ENCODE measurements around the gene EXOC4.

EXOC4 gene

GRCh38 chr7:134059921-134060320 lies 807.0 kb downstream of the EXOC4 start:
- Histone ChIP-seq H3K36me3 (no peaks in the 10 kb centered on the region), H3K27me3 (ENCODE audit: insufficient read depth, low read depth, severe bottlenecking) (no peaks in the 10 kb centered on the region), H3K4me3 (ENCODE audit: low read depth, low read length) (no peak overlapping the region), H3K27ac (no peak overlapping the region), H3K9me3 (ENCODE audit: severe bottlenecking) (no peaks in the 10 kb centered on the region)
- no peak for TF ChIP-seq CTCF (IDR thresholded peaks at IDR 0.05; ENCODE audit: low read depth, low read length)
- DNase-seq, result no peak

GRCh38 chr7:134060874-134061273 lies 808.0 kb downstream of the EXOC4 start:
- no peak overlapping the region for H3K27ac ChIP-seq
- no peaks in the 10 kb centered on the region for H3K9me3 ChIP-seq (ENCODE audit: severe bottlenecking)
- no peak overlapping the region for H3K4me3 ChIP-seq (ENCODE audit: low read depth, low read length)
- H3K27me3 ChIP-seq (ENCODE audit: insufficient read depth, low read depth, severe bottlenecking), result no peaks in the 10 kb centered on the region
- TF ChIP-seq CTCF (IDR thresholded peaks at IDR 0.05; ENCODE audit: low read depth, low read length), result no peak
- no peaks in the 10 kb centered on the region for H3K36me3 ChIP-seq
- DNase-seq, result no peak

GRCh38 chr7:134062460-134062859 lies 809.6 kb downstream of the EXOC4 start:
- DNase-seq, result no peak
- TF ChIP-seq CTCF (IDR thresholded peaks at IDR 0.05; ENCODE audit: low read depth, low read length), result no peak
- Histone ChIP-seq H3K27me3 (ENCODE audit: insufficient read depth, low read depth, severe bottlenecking) (no peaks in the 10 kb centered on the region), H3K27ac (no peak overlapping the region), H3K9me3 (ENCODE audit: severe bottlenecking) (no peaks in the 10 kb centered on the region), H3K4me3 (ENCODE audit: low read depth, low read length) (no peak overlapping the region), H3K36me3 (no peaks in the 10 kb centered on the region)

GRCh38 chr7:134065415-134065814 lies 812.5 kb downstream of the EXOC4 start:
- no peaks in the 10 kb centered on the region for H3K9me3 ChIP-seq (ENCODE audit: severe bottlenecking)
- H3K27ac ChIP-seq, result no peak overlapping the region
- H3K4me3 ChIP-seq (ENCODE audit: low read depth, low read length), result no peak overlapping the region
- no peaks in the 10 kb centered on the region for H3K36me3 ChIP-seq
- no peaks in the 10 kb centered on the region for H3K27me3 ChIP-seq (ENCODE audit: insufficient read depth, low read depth, severe bottlenecking)
- no peak for DNase-seq
- TF ChIP-seq CTCF (IDR thresholded peaks at IDR 0.05; ENCODE audit: low read depth, low read length), result no peak

- Histone ChIP-seq H3K4me3 (ENCODE audit: low read depth, low read length) (no peak overlapping the region), H3K36me3 (no peaks in the 10 kb centered on the region), H3K27me3 (ENCODE audit: insufficient read depth, low read depth, severe bottlenecking) (no peaks in the 10 kb centered on the region), H3K27ac (no peak overlapping the region), H3K9me3 (ENCODE audit: severe bottlenecking) (no peaks in the 10 kb centered on the region)
- TF ChIP-seq CTCF (IDR thresholded peaks at IDR 0.05; ENCODE audit: low read depth, low read length), result no peak
- DNase-seq, result no peak
These were observed 814.3 kb downstream of the EXOC4 start for GRCh38 chr7:134067164-134067563.

GRCh38 chr7:134068670-134069069 lies 815.8 kb downstream of the EXOC4 start:
- H3K36me3 ChIP-seq, result no peaks in the 10 kb centered on the region
- no peaks in the 10 kb centered on the region for H3K9me3 ChIP-seq (ENCODE audit: severe bottlenecking)
- TF ChIP-seq CTCF (IDR thresholded peaks at IDR 0.05; ENCODE audit: low read depth, low read length), result no peak
- no peak overlapping the region for H3K4me3 ChIP-seq (ENCODE audit: low read depth, low read length)
- H3K27ac ChIP-seq, result no peak overlapping the region
- DNase-seq, result no peak
- no peaks in the 10 kb centered on the region for H3K27me3 ChIP-seq (ENCODE audit: insufficient read depth, low read depth, severe bottlenecking)

Data from WERI-Rb-1 (cell line).